ENCODE measurements around the gene HRH4. TPM values are rescaled to one million over a fixed set of nuclear protein-coding genes. Genes with fewer than 3 reads are reported as not detected.

Gene HRH4
- total and polyA plus RNA-seq, 2 of the 13 experiments (the other 11 are each of a cell fraction or from before 2014, with no cell fraction given) = not detected

GRCh38 chr18:24426398-24427294 is 33.8 kb upstream of the HRH4 start, which contains the start of gene IMPACT (continued):
- TF ChIP-seq TRIM24 (CRISPR knock-in tag; IDR thresholded peaks at IDR 0.05) (no peak), KLF13 (CRISPR knock-in tag; IDR thresholded peaks at IDR 0.05) (no peak), ETS1 (CRISPR knock-in tag; IDR thresholded peaks at IDR 0.05) (peak; percentile 76; the same call in 1 of the 2 replicates), SOX6 (IDR thresholded peaks at IDR 0.05) (no peak), SOX6 (CRISPR knock-in tag; IDR thresholded peaks at IDR 0.05) (no peak), CENPBD1 (CRISPR knock-in tag; IDR thresholded peaks at IDR 0.05; ENCODE audit: borderline replicate concordance, low read depth) (no peak), ESRRA (CRISPR knock-in tag; IDR thresholded peaks at IDR 0.05; ENCODE audit: low read depth) (no peak), TCF12 (IDR thresholded peaks at IDR 0.05) (no peak), TCF12 (CRISPR knock-in tag; IDR thresholded peaks at IDR 0.05) (peak; percentile 40; the same call in 1 of the 2 replicates), NCOA2 (CRISPR knock-in tag; IDR thresholded peaks at IDR 0.05) (no peak), GATAD1 (CRISPR knock-in tag; IDR thresholded peaks at IDR 0.05) (peak; percentile 51), HES4 (CRISPR knock-in tag; IDR thresholded peaks at IDR 0.05; ENCODE audit: borderline replicate concordance) (0 out of 2 replicates have a peak, but pooled peaks have one; percentile 5), ZNF747 (CRISPR knock-in tag; IDR thresholded peaks at IDR 0.05; ENCODE audit: borderline replicate concordance) (no peak; the same call in 1 of the 2 replicates), KLF9 (CRISPR knock-in tag; IDR thresholded peaks at IDR 0.05; ENCODE audit: low read depth) (no peak), ZNF776 (CRISPR knock-in tag; IDR thresholded peaks at IDR 0.05) (peak; percentile 62; the same call in 1 of the 2 replicates), ZNF318 (CRISPR knock-in tag; IDR thresholded peaks at IDR 0.05) (no peak), ZNF761 (CRISPR knock-in tag; conservative IDR thresholded peaks at IDR 0.05) (0 out of 2 replicates have a peak, but pooled peaks have one; percentile 63)
